ENCODE measurements around the gene VPS16.

DNA sequence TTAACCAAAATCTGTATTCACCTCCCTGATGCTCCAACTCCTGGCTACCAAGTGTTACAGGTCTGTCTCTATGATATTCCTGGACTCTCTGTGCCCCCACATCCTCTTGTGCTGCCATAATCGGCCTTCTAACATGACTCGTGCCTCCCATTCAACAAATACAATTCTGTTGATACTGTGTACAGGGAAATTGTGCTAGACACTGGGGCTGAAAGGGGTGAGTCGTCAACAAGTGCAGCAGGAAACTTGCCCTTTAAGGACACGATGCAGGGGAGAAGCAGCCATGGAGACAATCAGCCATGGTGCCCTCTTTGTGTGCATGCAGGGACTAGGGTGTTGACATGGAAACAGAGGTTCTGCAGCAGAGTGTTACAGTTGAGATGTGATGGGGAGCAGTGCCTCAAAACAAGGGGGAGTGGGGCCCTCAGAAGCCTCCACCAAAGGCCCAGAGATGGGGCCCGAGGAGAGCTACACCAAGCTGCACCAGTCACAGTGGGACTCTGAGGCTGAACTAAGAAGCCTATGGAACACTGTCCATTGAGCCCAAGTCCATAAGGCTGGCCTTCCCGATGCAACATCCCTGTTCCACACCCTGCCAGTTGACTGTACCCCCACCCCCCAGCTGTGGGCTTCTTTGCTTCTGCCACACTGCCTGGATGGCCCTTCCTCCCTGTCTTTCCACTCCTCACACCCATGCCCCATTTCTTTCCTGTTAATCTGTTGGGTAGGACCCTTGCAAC is 3.2 kb upstream of the VPS16 start:
- TF ChIP-seq POLR2AphosphoS5 (IDR thresholded peaks at IDR 0.05), result no peak
- TF ChIP-seq, protein P1, sequence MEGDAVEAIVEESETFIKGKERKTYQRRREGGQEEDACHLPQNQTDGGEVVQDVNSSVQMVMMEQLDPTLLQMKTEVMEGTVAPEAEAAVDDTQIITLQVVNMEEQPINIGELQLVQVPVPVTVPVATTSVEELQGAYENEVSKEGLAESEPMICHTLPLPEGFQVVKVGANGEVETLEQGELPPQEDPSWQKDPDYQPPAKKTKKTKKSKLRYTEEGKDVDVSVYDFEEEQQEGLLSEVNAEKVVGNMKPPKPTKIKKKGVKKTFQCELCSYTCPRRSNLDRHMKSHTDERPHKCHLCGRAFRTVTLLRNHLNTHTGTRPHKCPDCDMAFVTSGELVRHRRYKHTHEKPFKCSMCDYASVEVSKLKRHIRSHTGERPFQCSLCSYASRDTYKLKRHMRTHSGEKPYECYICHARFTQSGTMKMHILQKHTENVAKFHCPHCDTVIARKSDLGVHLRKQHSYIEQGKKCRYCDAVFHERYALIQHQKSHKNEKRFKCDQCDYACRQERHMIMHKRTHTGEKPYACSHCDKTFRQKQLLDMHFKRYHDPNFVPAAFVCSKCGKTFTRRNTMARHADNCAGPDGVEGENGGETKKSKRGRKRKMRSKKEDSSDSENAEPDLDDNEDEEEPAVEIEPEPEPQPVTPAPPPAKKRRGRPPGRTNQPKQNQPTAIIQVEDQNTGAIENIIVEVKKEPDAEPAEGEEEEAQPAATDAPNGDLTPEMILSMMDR (IDR thresholded peaks at IDR 0.05), result no peak

Data from sigmoid colon (tissue), 4 donors.